ENCODE measurements around the gene ENPP1.
"Not testable (repeated sequence)": the region's sequence is repeated elsewhere in the genome, so short reads cannot be mapped to it uniquely, and the experiment has no call there.

- not testable (repeated sequence) for TF ChIP-seq EZH2 (IDR thresholded peaks at IDR 0.05); POLR2AphosphoS5 (IDR thresholded peaks at IDR 0.05; ENCODE audit: borderline replicate concordance, low read depth, low read length)
Measured at GRCh38 chr6:131916091-131916796, 108.4 kb downstream of the ENPP1 start.
